ENCODE data around the gene MYRF. TPM values are rescaled to one million over a fixed set of nuclear protein-coding genes. Genes with fewer than 3 reads are reported as not detected.

MYRF gene
- total RNA-seq, 1 donor from 2014 or later = 62.1 TPM

DNA sequence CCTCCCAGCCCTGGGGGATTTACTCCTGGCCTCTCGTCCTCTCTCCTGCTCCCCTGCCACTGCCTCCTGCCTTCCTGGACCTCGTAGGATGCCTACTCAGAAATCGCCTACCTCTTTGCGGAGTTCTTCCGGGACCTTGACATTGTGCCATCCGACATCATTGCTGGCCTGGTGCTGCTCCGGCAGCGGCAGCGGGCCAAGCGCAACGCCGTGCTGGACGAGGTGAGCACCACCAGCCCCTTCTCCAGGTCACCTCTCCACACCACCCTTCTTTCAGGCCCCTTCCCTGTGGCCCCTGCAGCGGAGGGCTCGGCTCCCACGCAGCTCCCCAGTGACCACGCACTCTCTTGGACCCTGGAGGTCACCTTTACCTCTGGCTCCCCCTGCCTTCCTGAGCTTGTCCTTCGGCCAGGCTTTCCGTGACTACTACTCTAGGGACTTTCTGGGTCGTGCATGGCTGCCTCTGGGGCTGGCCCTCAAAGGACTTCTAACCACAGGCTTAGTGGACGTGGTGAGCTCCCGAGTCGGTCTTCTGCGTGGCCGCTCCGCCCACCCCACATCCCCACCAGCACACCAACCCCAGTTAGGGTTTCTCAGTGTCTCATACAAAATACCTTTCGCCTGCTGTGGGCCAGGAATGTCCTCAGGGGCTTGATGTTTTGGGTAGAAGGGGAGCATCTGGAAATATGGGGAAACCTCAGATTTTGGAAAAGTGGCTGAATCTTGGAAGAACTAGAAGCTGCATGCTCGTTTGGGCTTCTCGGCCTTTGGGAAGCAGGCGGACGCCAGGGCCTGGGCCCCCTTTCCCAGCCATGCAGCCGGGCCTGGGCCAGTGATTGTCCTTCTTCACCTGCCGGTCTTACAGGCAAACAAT, 24.1 kb upstream of the MYRF start:
- Mint-ChIP-seq H3K4me1 (ENCODE audit: unreplicated experiment) (peaks cover 2% of the 10 kb centered on the region), H3K27me3 (no peaks in the 10 kb centered on the region), H3K36me3 (no peaks in the 10 kb centered on the region), H3K4me3 (no peak overlapping the region), H3K27ac (no peak overlapping the region), H3K9me3 (no peaks in the 10 kb centered on the region)
- no peak for TF ChIP-seq CTCF (conservative IDR thresholded peaks at IDR 0.05)
- DNase-seq (ENCODE audit: extremely low spot score, unreplicated experiment) = no peak

DNA sequence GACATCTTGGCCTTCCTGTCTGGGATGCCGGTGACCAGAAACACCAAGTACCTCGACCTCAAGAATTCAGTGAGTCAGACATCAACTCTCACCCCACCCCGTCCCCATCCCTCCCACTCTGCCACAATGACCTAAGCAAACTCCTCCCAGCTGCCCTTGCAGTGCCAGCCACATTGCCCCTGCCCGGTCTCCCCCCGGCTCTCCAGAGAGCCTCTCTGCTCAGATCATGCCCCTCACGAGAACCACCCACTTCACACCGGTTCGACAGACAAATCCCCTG, 23.6 kb upstream of the MYRF start:
- Mint-ChIP-seq H3K27me3 (no peaks in the 10 kb centered on the region), H3K9me3 (no peaks in the 10 kb centered on the region), H3K4me1 (ENCODE audit: unreplicated experiment) (peaks cover 5% of the 10 kb centered on the region), H3K4me3 (no peak overlapping the region), H3K36me3 (no peaks in the 10 kb centered on the region), H3K27ac (no peak overlapping the region)
- no peak for DNase-seq (ENCODE audit: extremely low spot score, unreplicated experiment)
- no peak for TF ChIP-seq CTCF (conservative IDR thresholded peaks at IDR 0.05)

DNA sequence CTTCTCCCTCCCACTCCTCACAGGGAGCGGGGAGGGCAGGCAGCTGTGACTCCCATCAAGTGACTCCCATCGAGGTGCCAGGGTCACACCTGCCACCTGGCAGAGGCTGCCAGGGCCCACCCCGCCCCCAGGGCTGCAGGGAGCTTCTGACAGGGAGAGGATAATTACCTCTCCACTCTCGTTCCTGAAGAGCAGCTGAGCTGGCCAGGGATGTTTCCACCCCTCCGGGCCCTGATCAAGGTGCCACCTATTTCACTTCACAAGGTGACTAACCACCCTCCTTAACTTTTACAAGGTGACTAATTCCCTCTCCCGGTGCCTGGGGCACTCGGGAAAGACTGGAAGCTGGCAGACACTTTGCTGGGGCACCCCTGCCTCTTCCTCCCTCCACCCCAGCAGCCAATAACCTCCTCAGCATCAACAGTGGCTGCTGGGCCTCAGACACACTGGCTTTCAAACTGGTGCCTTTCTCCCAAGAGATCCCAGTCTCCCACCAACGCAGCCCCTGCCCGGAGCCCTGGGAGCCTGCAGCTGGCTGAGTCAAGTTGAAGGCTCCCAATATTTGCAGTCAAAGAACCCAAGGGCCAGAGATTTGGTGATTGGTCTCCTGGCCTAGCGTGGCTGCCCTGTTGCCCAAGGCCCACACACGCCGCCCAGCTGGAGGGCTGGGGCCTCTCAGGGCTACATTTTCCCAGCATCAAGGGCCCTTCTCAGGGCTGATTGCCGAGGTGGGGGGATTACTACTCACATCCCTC, 22.0 kb upstream of the MYRF start:
- no peaks in the 10 kb centered on the region for H3K9me3 Mint-ChIP-seq
- H3K4me3 Mint-ChIP-seq = no peak overlapping the region
- no peaks in the 10 kb centered on the region for H3K36me3 Mint-ChIP-seq
- peaks cover 5% of the 10 kb centered on the region for H3K4me1 Mint-ChIP-seq (ENCODE audit: unreplicated experiment)
- TF ChIP-seq CTCF (conservative IDR thresholded peaks at IDR 0.05) = no peak
- H3K27ac Mint-ChIP-seq = no peak overlapping the region
- no peaks in the 10 kb centered on the region for H3K27me3 Mint-ChIP-seq
- no peak for DNase-seq (ENCODE audit: extremely low spot score, unreplicated experiment)

DNA sequence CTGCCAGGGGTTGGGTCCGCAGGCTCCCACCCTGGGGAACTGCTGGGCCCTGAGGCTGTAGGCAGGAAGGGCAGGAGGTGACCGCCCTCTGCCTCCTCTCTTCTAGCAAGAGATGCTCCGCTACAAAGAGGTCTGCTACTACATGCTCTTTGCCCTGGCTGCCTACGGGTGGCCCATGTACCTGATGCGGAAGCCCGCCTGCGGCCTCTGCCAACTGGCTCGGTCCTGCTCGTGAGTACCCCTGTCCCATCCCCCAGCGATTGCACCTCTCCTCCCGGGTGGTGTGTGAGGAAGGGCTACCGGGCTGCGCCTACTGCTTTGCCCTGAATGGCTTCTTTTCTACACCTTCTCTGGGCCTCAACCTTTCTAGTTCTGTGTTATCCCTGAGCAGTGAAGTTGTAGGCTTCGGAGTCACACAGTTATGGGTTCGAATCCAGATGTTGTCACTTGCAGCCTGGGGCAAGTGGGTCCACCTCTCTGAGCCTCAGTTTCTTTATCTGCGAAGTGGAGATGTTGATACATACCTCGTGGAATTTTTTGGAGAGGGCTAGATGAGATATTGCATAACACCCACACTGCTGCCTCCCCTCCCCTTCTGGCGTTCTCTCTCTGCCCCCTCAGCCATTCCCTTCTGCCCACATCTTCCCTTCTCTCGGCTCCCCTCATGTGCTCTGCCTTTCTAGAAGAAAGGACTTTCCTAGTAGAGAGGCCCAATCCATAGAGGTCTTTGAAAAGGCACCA, 21.1 kb upstream of the MYRF start:
- Mint-ChIP-seq H3K27ac (no peak overlapping the region), H3K27me3 (no peaks in the 10 kb centered on the region), H3K9me3 (no peaks in the 10 kb centered on the region), H3K4me1 (ENCODE audit: unreplicated experiment) (peaks cover 5% of the 10 kb centered on the region), H3K36me3 (no peaks in the 10 kb centered on the region), H3K4me3 (no peak overlapping the region)
- no peak for TF ChIP-seq CTCF (conservative IDR thresholded peaks at IDR 0.05)
- DNase-seq (ENCODE audit: extremely low spot score, unreplicated experiment) = no peak

DNA sequence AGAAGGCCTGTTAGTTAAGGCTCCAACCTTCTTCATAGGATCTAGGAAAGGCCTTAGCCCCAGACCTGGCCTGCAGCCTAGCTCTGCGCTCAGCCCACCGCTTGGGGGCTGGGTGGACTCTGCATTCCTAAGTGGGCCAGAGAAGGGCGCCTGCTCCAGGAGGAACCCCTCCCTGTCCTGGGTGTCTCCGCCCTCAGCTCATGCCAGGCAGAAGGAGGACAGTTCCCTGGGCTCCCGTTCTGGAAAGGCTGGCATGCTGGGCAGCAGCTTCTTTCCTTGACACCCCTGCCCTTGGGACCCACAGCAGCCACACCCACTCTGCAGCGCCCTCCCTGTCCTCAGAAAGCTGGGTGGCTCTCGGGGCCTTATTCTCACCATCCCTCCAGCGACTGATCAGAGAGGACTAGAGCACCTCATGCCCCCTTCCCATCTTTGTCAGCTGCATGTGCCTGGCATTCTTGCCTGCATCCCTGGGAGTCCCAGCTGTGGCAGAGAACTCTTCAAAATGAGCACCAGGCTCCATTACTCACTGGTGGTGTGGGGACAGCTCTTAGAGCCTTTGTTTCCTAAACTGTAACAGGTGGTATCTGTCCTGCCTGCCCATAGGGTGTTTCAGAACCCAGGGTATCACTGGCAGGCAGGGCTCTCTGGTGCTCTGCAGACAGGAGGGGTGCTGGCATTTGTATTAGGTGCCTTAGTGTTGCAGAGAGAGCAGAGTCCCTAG, 20.3 kb upstream of the MYRF start:
- no peak overlapping the region for H3K27ac Mint-ChIP-seq

More for the DNA sequence above, 20.3 kb upstream of the MYRF start:
- Mint-ChIP-seq H3K27me3 (no peaks in the 10 kb centered on the region), H3K9me3 (no peaks in the 10 kb centered on the region), H3K4me3 (no peak overlapping the region), H3K36me3 (no peaks in the 10 kb centered on the region), H3K4me1 (ENCODE audit: unreplicated experiment) (peaks cover 5% of the 10 kb centered on the region)
- no peak for DNase-seq (ENCODE audit: extremely low spot score, unreplicated experiment)
- no peak for TF ChIP-seq CTCF (conservative IDR thresholded peaks at IDR 0.05)

All from type B pancreatic cell (in vitro differentiated cells).